HG03159 (cell line): ENCODE data around the gene CCDC178.
A peak's percentile ranks its signal among the peaks of the same experiment; 100 is the strongest.
"Not testable (repeated sequence)": the region's sequence is repeated elsewhere in the genome, so short reads cannot be mapped to it uniquely, and the experiment has no call there.

Source experiments
- ATAC-seq: cut with Tn5 transposase; IDR thresholded peaks from one replicate; pipeline ENCODE4 v1.9.1; 2021; ENCODE audit warnings: mild to moderate bottlenecking, moderate library complexity; ENCODE audit not compliant: unreplicated experiment

Gene CCDC178

DNA sequence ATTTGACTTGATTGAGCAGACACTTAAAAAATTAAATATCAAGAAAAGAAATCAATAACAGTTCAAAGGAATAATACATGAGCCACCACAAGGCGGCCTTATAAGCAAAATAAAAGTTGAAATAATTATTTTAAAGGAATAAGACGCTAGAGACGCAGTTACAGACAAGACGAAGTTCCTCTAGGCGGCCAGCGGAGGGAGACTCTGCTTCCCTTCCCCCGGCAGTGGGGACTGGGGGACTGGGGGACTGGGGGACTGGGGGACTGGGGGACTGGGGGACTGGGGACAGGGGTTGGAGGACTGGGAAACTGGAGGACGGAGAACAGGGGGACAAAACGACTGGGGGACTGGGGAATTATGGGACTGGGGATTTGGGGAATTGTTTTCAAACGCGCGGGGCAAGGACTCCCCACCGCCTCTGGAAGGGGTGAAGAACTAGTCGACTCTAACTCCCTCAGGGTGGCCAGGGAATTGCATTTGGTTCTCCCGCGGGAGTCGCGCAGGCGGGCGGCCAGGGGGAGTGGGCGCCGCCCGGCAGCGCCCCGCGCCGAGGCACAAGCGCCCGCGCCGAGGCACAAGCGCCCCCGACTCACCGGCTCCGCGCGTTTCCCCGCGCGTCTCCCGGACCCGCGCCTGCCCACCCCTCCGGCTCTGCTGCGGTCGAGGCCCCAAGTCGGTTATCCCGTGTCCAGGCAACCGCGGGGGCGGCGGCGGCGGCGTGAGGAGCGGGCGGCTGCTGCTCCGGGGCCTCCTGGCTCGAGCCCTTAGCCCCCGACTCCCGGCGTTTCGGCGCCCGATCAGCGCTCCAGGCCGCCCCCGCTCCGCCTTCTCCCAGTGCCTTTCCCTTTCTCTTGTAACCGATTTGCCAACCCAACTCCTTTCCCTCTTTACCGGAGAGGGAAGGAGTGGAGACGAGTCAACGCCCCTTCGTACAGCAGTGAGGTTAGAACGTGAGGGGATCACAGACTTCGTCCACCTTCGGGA, at the start of gene CCDC178:
Gene CCDC178 (minus strand): TSS at position 662 of the 984 bp plus-strand sequence. CDS start 28,633 bp downstream, outside the sequence.
- no peak for ATAC-seq

DNA sequence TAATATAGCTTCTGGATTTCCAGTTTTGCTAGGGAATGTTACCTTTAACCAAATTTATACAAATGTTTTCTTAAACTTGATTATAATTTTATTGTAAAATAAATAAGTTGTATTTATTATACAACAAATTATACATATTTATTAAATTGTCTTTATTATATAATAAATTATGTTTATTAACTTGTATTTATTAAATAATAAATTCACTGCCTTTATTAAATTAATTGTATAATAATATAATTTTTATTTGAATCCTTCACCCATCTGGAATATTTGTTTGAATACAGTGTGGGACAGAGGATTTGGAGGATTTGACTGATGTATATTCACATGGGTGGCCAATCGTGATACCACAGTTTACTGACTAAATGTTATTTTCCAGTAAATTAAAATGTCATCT, 43.4 kb upstream of the CCDC178 start:
- no peak for ATAC-seq

GRCh38 chr18:33472509-33472908, 32.0 kb upstream of the CCDC178 start:
- no peak for ATAC-seq

- no peak for ATAC-seq
These were observed 29.7 kb upstream of the CCDC178 start for GRCh38 chr18:33470216-33470615.

DNA sequence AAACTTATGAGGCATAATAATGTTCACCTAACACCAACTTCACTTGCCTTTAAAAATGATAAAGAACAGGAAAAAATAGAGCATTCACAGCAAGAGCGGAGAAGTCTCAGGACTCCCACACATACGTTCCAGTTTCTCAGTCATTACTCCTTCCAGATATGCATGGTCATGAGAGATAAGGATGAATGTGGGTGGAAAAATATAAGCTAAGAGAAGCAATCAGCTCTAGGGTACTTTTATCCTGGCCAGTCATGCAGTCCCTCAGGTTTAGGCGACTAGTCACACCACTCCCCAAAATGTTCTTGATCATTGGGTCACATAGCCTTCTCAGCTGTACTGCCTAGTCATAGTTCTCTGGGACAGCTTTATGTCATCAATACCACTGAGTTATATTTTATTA, 29.2 kb upstream of the CCDC178 start:
- ATAC-seq = no peak

- no peak for ATAC-seq
These were observed 27.0 kb upstream of the CCDC178 start for GRCh38 chr18:33467531-33467930.

- no peak for ATAC-seq
These were observed 26.3 kb upstream of the CCDC178 start for GRCh38 chr18:33466822-33467221.

GRCh38 chr18:33460681-33461080, 20.2 kb upstream of the CCDC178 start:
- ATAC-seq = no peak

DNA sequence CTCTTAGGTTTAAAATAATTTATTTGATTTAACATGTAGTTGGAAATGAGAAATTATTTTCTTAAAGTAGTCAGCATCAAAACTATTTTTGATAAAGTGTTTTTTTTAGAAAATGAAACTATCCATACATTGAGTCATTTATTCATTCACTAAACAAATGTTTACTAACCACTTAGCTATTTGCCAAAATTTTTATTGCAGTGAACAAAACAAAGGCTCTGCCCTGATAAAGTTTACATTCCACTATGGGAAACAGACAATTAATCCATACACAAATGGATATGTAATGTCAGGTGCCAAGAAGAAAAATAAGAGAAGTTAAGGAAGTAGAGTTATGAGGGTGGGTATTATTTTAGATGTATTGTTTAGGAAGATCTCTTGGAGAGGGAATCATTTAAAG, 19.1 kb upstream of the CCDC178 start:
- ATAC-seq = no peak

- ATAC-seq = no peak
These were observed 6.1 kb upstream of the CCDC178 start for GRCh38 chr18:33446604-33447003.

- ATAC-seq = no peak
These were observed 4.2 kb upstream of the CCDC178 start for GRCh38 chr18:33444709-33445108.

DNA sequence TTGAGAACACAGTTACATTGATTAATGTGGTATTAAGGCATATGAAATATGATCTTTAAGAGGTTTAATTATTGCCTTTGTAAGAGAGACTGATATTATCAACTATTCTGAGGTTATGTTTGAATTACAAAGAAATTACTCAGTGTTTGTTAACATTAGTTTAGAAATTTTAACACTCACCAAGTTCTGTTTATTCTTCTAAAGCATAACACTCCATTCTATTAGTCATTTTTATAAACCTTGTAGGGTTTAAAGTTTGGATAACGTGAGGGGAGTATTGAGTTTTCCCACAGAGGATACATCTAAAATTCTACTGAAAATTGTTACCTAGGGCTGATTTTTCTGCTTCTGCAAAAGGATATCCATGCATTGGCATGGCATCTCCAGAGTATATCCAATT, 7.7 kb downstream of the CCDC178 start:
- no peak for ATAC-seq

DNA sequence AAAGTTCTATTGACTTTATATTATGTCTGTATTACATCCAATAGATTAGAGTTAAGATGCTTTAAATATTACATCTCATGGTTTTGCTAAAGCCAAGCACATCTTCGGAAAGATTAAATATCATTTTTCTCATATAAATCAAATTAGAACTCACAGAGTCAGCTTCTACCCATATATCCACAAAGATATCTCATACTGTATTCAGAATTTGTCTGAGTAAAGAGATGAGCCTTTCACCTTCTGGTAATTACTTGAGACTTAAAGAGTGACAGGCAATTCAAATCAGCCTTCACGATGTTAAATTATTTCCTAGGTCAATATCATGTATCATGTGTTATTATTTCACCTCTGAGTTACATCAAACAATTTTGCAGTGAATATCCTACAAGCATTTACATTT, 13.0 kb downstream of the CCDC178 start:
- no peak for ATAC-seq

- ATAC-seq = no peak
These were observed 16.1 kb downstream of the CCDC178 start for GRCh38 chr18:33424266-33424946.

GRCh38 chr18:33421225-33421624, 19.3 kb downstream of the CCDC178 start:
- no peak for ATAC-seq

DNA sequence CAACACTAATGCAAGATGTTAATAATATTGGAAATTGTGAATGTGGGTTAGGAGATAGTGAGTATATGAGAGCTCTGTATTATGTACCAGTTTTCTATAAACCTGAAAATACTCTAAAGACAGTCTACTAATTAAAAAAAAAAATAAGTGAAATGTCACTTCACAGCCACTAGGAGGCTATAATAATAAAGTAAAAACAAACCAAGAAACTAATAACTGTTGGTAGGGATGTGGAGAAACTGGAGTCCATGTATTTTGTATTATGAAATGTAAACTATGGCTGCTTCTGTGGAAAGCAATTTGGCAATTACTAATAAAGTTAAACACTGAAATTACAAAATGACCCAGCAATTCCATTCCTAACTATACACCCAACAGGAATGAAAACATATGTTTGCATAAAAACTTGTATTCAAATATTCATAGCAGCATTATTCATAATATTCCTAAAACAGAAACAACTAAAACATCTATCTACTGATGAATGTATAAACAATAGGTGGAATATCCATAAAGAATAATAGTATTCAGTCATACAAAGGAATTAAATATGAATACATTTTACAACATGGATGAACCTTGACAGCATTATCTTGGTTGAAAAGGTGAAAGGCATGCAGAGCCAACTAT, 36.2 kb downstream of the CCDC178 start:
- peak; percentile 78 for ATAC-seq

GRCh38 chr18:33398939-33399338, 41.6 kb downstream of the CCDC178 start:
- not testable (repeated sequence) for ATAC-seq

DNA sequence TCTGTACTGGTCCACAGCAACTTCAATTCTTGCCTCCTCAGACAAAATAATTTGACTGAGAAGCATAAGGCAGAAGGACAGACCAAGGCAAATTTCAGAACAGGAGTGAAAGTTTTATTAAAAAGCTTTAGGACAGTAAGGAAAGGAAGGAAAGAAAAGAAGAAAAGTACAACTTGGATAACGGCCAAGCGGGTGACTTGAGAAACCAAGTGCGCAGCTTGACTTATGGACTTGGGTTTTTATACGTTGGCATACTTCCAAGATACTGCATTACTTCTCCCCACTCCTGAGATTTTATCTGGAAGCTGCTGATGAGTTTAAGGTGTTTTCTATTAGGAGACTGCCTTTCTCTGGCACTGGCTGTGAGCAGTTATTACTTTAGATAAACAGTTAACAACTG, 64.7 kb downstream of the CCDC178 start:
- no peak for ATAC-seq

- no peak for ATAC-seq
These were observed 68.1 kb downstream of the CCDC178 start for GRCh38 chr18:33372442-33372841.

DNA sequence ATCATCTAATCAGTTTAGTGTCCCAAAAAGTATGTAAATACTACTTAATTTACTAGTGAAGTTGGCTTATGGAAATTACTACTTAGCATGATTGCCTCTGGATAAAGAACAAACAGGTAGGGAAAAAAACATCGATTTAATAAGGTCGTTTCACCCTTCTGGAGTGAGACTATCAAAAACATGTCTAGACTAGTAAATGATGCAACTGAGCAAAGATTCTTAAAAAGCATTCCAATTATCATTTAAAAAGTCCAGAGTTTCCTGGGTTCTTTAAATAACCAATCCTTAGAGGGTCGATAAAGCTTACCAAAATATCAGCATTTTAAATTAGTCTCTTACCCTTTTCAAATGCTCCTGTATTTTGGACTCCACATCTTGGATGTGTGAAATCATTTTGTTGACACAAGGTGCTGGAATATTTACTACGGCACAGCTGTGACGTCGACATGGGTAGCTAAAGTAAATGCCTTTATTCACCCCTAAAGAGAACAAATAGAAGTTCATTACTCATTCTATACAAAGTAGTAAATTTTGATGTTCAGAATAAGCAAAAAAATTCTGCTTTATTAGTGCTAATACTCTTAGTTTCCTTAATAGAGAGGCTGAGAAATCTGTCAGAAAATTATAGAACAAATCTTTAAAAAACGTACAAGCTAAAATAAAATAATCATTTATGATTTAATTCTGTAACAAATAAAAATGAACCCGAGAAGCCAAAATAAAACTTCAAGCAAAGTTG, 70.6 kb downstream of the CCDC178 start:
- no peak for ATAC-seq

DNA sequence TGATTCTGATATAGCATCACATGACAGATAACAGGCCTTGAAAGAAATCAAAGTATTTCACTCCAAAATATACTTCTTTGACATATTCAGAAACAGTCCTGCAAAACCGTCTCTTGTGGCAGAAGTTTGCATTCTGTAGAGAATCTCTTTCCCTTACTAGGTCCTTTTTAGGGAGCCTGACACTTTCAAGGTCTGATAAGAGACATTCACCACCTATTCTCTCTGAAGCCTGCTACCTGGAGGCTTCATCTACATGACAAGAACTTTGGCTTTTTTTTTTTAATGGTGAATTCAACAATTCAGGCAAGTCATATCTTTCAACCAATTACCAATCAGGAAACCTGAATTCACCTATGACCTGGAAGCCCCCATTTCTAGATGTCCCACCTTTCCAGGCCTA, 83.8 kb downstream of the CCDC178 start:
- ATAC-seq = no peak
